Adrenal gland (tissue), 5 donors: ENCODE results near the gene ACCS.

Experiments
- CTCF ChIP-seq, 6 experiments: fragments of 450-650 bp in 4 of 6; fragments of 200-600 bp in 2 of 6; sonication (generic) in 1 of 6; IDR thresholded peaks; 1 replicate in 5 of 6; 2 replicates in 1 of 6; pipeline versions ENCODE4 v1.5.1 to v1.8.0; 2016 to 2021; ENCODE audit warnings: antibody characterized with exemption in 6 of 6, mild to moderate bottlenecking in 2 of 6, moderate library complexity in 1 of 6
- POLR2A ChIP-seq, 2 donors: fragments of 450-650 bp; IDR thresholded peaks; one replicate each; pipeline ENCODE4 v1.6.1; 2017; ENCODE audit warnings: antibody characterized with exemption in 2 of 2, mild to moderate bottlenecking in 2 of 2, moderate library complexity in 1 of 2
- donor health status: DM: no; HTN: no; CAD: no.

GRCh38 chr11:44128729-44129128 is 62.7 kb downstream of the ACCS start:
- TF ChIP-seq CTCF (IDR thresholded peaks at IDR 0.05) (no peak), POLR2A (IDR thresholded peaks at IDR 0.05) (no peak)
